GM15510 (cell line): Measurements from ENCODE around the gene TWIST1.

Source experiments
- POLR2A ChIP-seq: IDR thresholded peaks from 3 replicates; pipeline ENCODE4 v1.6.1; 2011; ENCODE audit warnings: borderline replicate concordance; ENCODE audit not compliant: insufficient read length; ENCODE audit errors: extremely low read depth

The TWIST1 gene

DNA sequence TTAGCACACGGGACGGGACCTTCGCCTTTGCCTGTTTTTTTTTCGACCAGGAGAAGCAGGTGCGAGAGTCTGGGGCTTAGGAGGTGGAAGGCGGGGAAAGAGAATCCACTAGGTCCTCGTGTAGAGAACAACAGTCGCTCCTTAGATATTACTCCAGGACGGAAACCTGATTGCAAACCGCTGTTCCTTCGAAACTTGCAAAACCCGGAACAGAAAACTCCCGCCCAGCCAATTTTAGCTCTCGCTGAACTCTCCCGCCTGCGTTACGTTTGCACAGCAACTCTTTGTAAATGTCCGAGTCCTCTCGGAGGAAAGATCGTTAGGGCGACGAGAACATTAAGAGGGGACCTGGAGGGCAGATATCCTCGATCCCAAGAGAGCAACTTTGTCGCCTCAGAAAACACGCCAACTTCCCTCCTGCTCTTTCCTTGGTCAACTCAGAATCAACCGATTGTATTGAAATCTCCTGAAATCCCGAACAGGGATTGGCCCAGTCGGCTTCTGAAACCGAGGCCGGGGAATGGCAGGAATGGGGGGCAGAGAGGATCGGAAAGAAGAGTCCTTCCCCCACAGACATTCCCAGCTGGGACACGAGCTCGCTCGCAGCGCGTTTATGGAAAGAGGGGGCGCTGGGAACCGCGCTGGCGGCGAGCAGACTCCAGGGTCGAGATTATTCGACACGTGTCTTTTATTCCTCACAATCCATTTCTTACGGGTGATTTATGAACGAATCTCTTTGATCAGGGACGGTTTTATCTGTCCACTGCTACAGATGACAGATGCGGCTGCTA lies 9.9 kb downstream of the TWIST1 start:
- no peak for TF ChIP-seq POLR2A

DNA sequence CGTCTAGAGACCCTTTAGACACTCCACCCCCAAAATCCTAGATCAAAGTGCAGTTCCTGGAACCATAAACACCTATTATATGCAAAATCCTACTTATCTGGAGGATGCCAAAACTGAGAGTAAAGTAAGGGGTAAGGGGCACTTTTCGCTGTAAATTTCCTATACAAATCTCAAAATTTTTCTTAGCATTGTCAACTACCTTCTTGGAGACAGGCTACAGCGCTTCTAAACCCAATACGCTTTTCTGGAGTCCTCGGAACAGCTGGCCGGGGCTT lies 10.4 kb downstream of the TWIST1 start:
- TF ChIP-seq POLR2A, result no peak

DNA sequence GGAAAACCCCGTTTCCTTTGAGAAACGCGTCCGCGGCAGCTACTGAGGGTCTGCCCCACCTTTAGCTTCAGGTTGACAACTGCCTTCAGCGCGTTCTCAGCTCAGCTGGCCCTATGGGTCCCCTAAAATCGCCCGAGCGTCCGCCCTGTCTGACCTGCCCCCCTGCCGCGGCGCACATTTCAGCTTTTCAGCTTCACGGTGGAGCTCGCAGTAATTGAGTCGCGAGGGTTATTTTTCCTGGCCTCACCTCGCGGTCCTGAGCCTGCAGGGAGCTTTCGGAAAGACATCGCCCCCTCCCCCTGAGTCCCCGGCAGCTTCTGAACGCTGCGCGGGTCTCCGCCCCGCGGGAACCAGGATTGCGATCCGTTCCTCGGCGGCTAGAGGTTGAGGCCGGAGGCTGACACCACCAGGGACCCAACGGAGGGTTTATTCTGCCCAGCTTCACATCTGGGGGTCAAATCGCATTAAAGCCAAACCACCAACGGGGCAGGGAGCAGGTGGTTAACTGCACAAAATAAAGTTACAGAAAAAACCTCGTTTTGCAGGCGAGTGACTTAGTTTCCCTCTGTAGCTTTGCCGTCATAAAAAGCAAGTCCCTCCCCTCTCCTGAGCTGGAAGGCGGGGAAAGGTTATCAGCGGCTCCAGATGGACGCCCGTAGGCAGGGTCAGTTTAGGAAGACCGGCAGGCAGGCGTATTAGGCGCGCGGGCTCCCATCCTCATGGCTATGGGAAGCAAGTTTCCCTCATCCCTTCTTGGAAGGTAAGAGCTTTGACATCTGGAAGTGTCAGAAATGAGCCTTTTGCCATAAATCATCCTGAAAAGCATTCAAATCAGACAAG lies 11.0 kb downstream of the TWIST1 start:
- no peak for TF ChIP-seq POLR2A

DNA sequence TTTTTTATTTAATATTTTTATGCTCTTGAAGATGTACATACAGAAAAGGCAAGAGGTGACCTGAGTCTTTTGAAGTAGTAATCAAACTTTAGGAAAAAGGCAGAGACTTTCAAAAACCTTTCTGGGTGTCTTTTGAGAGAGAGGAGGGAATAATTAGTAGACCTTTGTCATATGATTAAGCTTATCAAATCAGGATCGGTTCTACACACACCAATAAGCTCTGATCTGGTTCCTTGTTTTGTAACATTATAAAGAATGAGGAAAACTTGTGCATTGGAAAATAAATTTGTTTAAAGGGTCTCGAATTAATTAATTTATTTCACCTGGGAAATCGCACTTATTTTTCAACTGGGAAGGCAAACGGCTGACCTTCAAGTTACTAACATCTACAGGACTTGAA lies 11.9 kb downstream of the TWIST1 start:
- TF ChIP-seq POLR2A, result no peak

DNA sequence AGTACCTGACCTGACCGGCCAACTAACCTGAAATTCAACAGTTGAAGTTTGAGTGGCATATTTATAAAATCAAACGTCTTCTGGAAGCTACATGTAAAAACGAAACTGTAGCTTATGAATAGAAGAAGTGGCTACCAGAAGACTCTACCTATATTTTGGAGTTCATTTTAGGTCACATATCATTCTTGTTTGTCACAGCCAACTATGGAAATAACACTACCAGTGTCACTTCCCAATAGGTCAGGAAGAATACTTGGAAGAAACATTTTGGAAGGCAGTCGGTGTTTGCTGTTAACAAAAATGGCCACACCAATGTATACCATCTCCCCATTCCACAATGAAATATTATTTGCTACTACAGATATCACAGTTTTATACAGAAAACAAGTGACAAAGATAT lies 12.6 kb downstream of the TWIST1 start:
- no peak for TF ChIP-seq POLR2A

DNA sequence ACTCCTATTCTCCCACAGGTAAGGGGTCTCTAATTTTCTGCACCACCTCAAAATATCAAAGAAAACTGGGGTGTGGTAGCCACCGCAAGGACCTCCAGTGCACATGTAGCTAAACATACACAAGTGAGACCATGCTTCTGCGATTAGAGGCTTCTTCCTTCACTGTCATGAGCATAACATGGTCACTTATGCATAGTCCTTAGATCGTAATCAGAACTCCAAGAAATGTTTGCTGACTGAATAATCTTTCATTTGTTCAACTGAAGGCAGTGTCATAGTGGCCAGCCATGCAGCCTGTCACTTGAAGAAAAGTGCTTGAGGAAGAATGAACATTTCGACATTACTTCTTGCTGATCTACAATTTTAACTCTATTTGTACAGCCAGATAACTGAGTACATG lies 14.6 kb downstream of the TWIST1 start:
- TF ChIP-seq POLR2A, result no peak

DNA sequence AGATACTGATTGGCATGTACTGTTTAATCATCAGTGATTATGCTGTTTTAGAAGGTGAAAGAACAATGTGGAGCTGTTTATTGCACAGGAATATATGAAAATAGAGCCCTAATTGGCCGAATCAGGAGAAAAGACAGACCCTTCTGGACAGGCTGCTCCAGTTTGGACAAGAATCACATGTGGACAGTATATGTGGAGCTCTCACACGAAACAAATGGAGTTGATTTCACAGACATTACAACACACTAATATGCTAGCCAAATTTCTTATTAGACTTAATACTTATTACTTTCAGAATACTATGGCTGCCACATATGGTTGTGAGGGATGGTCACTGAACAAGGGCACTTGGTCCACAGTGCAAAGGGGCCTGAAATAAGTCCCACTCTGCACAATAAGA lies 15.5 kb downstream of the TWIST1 start:
- no peak for TF ChIP-seq POLR2A

DNA sequence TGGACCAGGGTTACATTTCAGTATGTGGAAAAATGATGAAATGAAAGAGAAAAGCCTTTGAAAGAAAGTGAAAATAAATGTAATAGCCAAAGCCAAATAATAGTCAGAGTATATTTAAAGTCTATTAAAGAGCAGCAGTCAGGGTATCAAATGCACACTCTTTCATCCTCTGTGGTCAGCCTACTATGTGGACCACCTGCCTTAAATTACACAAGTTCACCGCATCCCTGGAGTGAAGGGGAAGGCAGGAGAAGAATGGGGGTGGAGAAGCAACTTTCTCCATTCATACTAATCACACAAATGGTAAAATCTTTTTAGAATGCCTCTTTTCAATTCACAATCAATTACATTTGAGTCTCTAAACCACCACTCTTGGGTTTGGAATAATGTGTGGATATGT lies 16.0 kb downstream of the TWIST1 start:
- no peak for TF ChIP-seq POLR2A

DNA sequence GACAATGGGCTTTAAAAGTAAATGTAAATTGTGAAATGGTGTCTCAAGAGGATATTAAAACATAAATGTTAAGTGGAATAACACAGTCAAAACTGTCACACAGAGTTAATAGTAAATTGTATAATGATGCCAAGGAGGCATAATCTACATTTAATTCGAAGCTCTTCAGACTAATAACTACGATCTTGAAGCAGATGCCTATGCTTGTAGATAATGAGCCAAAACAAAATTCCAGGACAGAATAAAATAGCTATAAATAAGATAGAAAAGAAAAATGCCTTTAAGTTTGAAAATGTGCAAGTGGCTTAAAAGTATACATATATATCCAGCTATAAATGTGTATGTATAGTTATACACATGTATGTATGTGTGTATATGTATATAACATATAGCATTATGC lies 17.5 kb downstream of the TWIST1 start:
- TF ChIP-seq POLR2A, result no peak

DNA sequence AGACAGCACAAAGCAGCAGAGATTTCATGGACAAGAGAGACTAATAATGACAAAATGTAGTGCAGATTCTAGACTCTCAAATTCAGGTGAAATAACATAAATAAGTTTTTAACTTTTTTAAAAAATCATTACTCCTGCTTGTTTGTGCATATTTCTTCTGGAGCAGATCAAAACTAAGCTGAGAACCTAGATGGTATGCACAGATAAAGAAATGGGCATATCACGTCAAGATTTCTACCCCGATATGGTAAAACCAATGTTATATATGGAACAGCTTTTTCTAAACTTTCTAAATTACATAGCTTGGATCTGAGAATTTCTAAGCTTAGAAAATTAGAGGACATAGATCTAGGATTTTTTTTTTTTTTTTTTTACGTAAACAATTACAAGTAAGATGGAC lies 18.2 kb downstream of the TWIST1 start:
- TF ChIP-seq POLR2A, result no peak

DNA sequence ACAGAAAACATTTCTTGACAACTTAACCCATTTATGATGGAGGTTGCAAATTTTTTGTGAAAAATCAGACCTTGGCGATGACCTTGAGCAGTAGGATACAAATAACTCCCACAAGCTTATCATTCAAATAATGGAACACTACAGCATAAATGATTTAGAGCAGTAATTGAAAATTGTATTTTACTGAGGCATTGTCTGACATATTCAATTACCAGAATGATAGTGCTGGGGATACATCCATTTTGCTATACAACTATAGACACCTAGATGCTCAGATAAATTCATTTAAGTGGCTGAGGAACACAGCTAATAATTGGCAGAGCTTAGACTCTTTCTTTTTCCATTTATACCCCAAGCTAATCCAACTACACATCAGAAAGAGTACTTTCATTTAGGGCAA lies 18.9 kb downstream of the TWIST1 start:
- TF ChIP-seq POLR2A, result no peak

DNA sequence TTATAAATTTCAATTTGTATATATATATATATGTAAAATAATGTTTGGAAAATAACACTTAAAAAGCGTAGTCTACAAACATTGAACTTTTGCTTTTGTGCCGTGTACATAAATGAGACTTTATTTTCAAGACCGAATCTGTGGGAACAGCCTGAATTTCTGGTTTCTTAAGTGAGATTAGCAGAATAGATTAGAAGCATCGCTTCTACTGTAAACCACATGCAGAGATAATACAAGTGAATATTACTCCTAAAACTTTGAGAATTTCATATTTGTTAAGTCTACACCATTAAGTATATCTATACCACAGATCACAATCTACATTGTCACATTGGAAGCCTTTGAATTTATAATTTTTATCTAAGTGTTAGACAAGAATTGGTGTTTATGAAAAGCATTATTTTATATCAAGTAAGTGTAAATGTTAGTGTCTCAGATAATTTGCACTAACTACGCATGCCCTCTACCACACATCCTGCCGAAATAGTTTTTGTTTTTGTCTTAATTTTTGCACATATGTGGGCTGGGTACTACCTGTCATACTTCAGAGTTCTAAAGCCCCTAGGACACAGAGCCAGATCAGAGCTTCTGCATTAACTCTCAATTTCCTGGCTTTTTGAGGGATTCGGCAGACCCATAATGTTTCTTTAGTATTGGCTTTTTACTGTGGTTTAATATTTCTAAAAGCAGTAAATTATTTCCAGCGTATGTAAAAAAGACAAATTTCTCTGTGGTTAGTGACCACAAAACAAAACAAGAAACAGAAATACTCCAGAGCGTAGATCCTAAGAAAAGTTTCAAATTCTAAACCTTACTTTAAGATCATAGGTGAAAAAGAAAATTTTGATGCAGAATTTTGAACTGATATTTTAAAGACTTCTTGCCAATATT lies 20.0 kb downstream of the TWIST1 start:
- no peak for TF ChIP-seq POLR2A

DNA sequence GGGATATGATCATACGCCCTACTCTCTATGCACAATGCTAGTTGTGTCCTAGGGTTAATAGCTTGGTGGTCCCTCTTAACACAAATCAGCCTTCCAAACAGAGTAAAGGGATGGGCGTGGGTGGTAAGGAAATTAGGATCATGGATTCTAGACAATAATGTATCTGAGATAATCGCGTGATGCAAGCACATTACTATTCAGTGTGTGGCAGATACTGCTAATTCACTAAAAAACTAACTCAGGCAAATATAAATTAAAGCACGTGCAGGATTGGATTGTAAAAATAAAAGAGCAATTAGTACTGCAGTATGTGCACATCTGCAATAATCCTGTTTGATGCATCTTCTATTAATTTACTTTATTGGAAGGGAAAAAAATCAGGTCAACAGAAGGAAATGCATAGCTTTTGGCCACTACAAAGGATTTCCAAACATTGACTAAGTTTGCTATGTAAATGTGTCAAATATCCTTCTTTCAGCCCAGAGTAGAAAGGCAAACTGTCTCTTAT lies 22.0 kb downstream of the TWIST1 start:
- no peak for TF ChIP-seq POLR2A

DNA sequence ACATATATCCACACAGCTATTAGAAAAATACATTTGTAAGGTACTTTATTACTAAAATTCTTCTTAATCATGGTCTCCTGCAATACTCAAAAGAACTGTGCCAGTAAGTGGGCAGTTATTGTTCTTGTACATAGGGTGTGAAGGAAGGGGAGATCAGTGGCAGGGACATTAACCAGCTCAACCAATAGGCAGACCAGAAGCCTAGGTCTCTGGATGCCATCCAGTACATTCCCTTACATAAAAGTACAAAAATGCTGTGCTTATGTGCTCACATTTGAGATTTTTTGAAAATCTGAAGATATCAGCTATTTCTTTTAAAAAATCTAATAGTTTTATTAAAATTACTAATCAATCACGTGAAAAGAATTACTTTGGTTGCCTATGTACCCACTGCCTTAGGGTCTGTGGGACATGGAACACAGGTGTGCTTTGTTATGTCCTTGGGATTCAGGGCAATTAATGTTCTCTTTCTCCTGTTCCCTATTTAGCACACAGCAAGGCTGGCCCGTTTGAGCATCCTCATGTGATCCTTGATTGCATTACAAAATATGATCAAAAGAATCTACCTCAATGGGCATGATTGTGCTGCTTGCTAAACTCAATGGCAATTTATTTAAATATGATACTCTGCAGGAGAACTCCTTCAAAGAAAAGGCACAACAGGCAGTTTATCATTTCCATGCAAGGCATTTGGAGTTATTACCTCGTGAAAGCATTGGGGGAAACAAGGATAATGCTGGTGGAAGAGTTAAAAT lies 22.7 kb downstream of the TWIST1 start:
- no peak for TF ChIP-seq POLR2A
